ENCODE data around the gene OR2M3.

DNA sequence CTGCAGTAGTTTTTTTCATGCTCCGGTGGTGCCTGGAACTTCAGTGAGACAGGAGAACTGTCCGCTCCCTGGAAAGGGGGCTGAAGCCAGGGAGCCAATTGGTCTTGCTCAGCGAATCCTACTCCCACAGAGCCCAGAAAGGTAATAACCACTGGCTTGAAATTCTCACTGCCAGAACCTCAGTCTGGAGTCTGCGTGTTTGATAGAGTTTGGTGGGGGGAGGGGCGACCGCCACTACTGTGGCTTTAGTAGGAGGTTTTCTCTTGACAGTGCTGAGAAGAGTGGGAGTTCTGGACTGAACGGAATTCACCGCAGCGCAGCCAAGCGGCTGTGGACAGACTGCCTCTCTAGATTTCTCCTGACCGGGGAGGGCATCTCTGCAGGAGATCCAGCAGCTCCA is 8.0 kb upstream of the OR2M3 start:
- TF ChIP-seq ZNF624 (tag by site-specific recombination; IDR thresholded peaks at IDR 0.05), result no peak
- TF ChIP-seq, protein P1, sequence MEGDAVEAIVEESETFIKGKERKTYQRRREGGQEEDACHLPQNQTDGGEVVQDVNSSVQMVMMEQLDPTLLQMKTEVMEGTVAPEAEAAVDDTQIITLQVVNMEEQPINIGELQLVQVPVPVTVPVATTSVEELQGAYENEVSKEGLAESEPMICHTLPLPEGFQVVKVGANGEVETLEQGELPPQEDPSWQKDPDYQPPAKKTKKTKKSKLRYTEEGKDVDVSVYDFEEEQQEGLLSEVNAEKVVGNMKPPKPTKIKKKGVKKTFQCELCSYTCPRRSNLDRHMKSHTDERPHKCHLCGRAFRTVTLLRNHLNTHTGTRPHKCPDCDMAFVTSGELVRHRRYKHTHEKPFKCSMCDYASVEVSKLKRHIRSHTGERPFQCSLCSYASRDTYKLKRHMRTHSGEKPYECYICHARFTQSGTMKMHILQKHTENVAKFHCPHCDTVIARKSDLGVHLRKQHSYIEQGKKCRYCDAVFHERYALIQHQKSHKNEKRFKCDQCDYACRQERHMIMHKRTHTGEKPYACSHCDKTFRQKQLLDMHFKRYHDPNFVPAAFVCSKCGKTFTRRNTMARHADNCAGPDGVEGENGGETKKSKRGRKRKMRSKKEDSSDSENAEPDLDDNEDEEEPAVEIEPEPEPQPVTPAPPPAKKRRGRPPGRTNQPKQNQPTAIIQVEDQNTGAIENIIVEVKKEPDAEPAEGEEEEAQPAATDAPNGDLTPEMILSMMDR (tag by site-specific recombination; IDR thresholded peaks at IDR 0.05), result no peak
- TF ChIP-seq, protein P2, sequence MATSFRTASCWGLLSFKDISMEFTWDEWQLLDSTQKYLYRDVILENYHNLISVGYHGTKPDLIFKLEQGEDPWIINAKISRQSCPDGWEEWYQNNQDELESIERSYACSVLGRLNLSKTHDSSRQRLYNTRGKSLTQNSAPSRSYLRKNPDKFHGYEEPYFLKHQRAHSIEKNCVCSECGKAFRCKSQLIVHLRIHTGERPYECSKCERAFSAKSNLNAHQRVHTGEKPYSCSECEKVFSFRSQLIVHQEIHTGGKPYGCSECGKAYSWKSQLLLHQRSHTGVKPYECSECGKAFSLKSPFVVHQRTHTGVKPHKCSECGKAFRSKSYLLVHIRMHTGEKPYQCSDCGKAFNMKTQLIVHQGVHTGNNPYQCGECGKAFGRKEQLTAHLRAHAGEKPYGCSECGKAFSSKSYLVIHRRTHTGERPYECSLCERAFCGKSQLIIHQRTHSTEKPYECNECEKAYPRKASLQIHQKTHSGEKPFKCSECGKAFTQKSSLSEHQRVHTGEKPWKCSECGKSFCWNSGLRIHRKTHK (tag by site-specific recombination; IDR thresholded peaks at IDR 0.05), result no peak
- TF ChIP-seq ZBTB21 (tag by site-specific recombination; IDR thresholded peaks at IDR 0.05), result no peak
- TF ChIP-seq, protein P3, sequence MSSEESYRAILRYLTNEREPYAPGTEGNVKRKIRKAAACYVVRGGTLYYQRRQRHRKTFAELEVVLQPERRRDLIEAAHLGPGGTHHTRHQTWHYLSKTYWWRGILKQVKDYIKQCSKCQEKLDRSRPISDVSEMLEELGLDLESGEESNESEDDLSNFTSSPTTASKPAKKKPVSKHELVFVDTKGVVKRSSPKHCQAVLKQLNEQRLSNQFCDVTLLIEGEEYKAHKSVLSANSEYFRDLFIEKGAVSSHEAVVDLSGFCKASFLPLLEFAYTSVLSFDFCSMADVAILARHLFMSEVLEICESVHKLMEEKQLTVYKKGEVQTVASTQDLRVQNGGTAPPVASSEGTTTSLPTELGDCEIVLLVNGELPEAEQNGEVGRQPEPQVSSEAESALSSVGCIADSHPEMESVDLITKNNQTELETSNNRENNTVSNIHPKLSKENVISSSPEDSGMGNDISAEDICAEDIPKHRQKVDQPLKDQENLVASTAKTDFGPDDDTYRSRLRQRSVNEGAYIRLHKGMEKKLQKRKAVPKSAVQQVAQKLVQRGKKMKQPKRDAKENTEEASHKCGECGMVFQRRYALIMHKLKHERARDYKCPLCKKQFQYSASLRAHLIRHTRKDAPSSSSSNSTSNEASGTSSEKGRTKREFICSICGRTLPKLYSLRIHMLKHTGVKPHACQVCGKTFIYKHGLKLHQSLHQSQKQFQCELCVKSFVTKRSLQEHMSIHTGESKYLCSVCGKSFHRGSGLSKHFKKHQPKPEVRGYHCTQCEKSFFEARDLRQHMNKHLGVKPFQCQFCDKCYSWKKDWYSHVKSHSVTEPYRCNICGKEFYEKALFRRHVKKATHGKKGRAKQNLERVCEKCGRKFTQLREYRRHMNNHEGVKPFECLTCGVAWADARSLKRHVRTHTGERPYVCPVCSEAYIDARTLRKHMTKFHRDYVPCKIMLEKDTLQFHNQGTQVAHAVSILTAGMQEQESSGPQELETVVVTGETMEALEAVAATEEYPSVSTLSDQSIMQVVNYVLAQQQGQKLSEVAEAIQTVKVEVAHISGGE (tag by site-specific recombination; conservative IDR thresholded peaks at IDR 0.05; ENCODE audit: low read depth), result no peak
- TF ChIP-seq, protein P4, sequence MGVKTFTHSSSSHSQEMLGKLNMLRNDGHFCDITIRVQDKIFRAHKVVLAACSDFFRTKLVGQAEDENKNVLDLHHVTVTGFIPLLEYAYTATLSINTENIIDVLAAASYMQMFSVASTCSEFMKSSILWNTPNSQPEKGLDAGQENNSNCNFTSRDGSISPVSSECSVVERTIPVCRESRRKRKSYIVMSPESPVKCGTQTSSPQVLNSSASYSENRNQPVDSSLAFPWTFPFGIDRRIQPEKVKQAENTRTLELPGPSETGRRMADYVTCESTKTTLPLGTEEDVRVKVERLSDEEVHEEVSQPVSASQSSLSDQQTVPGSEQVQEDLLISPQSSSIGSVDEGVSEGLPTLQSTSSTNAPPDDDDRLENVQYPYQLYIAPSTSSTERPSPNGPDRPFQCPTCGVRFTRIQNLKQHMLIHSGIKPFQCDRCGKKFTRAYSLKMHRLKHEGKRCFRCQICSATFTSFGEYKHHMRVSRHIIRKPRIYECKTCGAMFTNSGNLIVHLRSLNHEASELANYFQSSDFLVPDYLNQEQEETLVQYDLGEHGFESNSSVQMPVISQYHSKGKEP (tag by site-specific recombination; IDR thresholded peaks at IDR 0.05), result no peak
- no peak for TF ChIP-seq ZNF274 (IDR thresholded peaks at IDR 0.05; ENCODE audit: low read length)
- no peak for TF ChIP-seq ZNF274 (tag by site-specific recombination; IDR thresholded peaks at IDR 0.05; ENCODE audit: borderline replicate concordance)
- TF ChIP-seq ZBTB1 (tag by site-specific recombination; IDR thresholded peaks at IDR 0.05), result no peak
- TF ChIP-seq, protein P5, sequence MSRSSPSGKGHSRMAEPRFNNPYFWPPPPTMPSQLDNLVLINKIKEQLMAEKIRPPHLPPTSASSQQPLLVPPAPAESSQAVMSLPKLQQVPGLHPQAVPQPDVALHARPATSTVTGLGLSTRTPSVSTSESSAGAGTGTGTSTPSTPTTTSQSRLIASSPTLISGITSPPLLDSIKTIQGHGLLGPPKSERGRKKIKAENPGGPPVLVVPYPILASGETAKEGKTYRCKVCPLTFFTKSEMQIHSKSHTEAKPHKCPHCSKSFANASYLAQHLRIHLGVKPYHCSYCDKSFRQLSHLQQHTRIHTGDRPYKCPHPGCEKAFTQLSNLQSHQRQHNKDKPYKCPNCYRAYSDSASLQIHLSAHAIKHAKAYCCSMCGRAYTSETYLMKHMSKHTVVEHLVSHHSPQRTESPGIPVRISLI (tag by site-specific recombination; IDR thresholded peaks at IDR 0.05), result no peak
- TF ChIP-seq, protein P6, sequence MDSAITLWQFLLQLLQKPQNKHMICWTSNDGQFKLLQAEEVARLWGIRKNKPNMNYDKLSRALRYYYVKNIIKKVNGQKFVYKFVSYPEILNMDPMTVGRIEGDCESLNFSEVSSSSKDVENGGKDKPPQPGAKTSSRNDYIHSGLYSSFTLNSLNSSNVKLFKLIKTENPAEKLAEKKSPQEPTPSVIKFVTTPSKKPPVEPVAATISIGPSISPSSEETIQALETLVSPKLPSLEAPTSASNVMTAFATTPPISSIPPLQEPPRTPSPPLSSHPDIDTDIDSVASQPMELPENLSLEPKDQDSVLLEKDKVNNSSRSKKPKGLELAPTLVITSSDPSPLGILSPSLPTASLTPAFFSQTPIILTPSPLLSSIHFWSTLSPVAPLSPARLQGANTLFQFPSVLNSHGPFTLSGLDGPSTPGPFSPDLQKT (IDR thresholded peaks at IDR 0.05; ENCODE audit: borderline replicate concordance, low read depth, low read length), result no peak
- TF ChIP-seq, protein P7, sequence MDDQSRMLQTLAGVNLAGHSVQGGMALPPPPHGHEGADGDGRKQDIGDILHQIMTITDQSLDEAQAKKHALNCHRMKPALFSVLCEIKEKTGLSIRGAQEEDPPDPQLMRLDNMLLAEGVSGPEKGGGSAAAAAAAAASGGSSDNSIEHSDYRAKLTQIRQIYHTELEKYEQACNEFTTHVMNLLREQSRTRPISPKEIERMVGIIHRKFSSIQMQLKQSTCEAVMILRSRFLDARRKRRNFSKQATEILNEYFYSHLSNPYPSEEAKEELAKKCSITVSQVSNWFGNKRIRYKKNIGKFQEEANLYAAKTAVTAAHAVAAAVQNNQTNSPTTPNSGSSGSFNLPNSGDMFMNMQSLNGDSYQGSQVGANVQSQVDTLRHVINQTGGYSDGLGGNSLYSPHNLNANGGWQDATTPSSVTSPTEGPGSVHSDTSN (CRISPR knock-in tag; IDR thresholded peaks at IDR 0.05), result no peak
